K562 (cell line): ENCODE results near the gene MAST3.

Experiments used
- CHD4 ChIP-seq: fragments of 200-600 bp; sonication (generic); IDR thresholded peaks from 3 replicates; pipeline ENCODE4 v1.6.1; 2012; ENCODE audit warnings: low read depth, mild to moderate bottlenecking, mixed read lengths, low read length, inconsistent platforms; ENCODE audit not compliant: insufficient read depth, insufficient replicate concordance, poor library complexity, severe bottlenecking
- CTCF ChIP-seq, 3 experiments: IDR thresholded peaks in 2 of 3; conservative IDR thresholded peaks in 1 of 3; 2 replicates each; pipeline ENCODE4 v1.5.1; 2011 to 2012; ENCODE audit warnings: low read length in 3 of 3, mild to moderate bottlenecking in 3 of 3, control low read depth in 2 of 3, improper control_type of control experiment in 1 of 3, inconsistent platforms in 1 of 3, low read depth in 1 of 3, mixed read lengths in 1 of 3, moderate library complexity in 1 of 3; ENCODE audit not compliant: insufficient read depth in 2 of 3
- GATA2 ChIP-seq: sonication (generic); formaldehyde crosslinking; IDR thresholded peaks from 2 replicates; pipeline ENCODE4 v1.4.0; 2020; ENCODE audit warnings: mild to moderate bottlenecking, missing genetic modification reagents
- KLF16 ChIP-seq: IDR thresholded peaks from 2 replicates; pipeline ENCODE4 v1.6.1; 2016; ENCODE audit warnings: antibody characterized with exemption
- PHF8 ChIP-seq: fragments of 200-600 bp; sonication (generic); IDR thresholded peaks from 2 replicates; pipeline ENCODE4 v1.6.1; 2012; ENCODE audit warnings: mixed run types, mild to moderate bottlenecking, inconsistent platforms, low read length, moderate library complexity, borderline replicate concordance
- POLR2AphosphoS5 ChIP-seq: IDR thresholded peaks from 2 replicates; pipeline ENCODE4 v1.6.1; 2011; ENCODE audit warnings: mild to moderate bottlenecking, low read depth, low read length, moderate library complexity; ENCODE audit not compliant: control insufficient read depth, insufficient read depth
- ZNF445 ChIP-seq: fragments of 250-450 bp; sonication (Bioruptor Pico); IDR thresholded peaks from 2 replicates; pipeline ENCODE4 v1.4.0; 2020; ENCODE audit warnings: low read depth, mild to moderate bottlenecking, moderate library complexity
- ZNF507 ChIP-seq: conservative IDR thresholded peaks from 2 replicates; pipeline ENCODE4 v1.6.1; 2017; ENCODE audit warnings: missing genetic modification characterization, missing compliant biosample characterization
- TF ChIP-seq, protein P1 (sequence below), 2 experiments: IDR thresholded peaks; 2 replicates each; pipeline ENCODE4 v1.6.1; 2011; ENCODE audit warnings: borderline replicate concordance in 1 of 2, control low read depth in 1 of 2, low read depth in 1 of 2, low read length in 1 of 2, mild to moderate bottlenecking in 1 of 2, mixed read lengths in 1 of 2, moderate library complexity in 1 of 2; ENCODE audit not compliant: insufficient read depth in 1 of 2, insufficient read length in 1 of 2, poor library complexity in 1 of 2, severe bottlenecking in 1 of 2; ENCODE audit errors: extremely low read depth in 1 of 2

GRCh38 chr19:18196511-18196845 is 98.9 kb downstream of the MAST3 start:
- TF ChIP-seq KLF16 (no peak), ZNF445 (no peak), ZNF507 (tag) (no peak), GATA2 (CRISPR knock-in tag) (no peak), PHF8 (no peak), CHD4 (no peak), POLR2AphosphoS5 (no peak), CTCF (IDR thresholded peaks at IDR 0.05 in 2 of 3, conservative IDR thresholded peaks at IDR 0.05 in 1 of 3; ENCODE audit: insufficient read depth in 2 of 3, low read depth in 1 of 3, low read length in 3 of 3) (no peak)
- TF ChIP-seq, protein P1, sequence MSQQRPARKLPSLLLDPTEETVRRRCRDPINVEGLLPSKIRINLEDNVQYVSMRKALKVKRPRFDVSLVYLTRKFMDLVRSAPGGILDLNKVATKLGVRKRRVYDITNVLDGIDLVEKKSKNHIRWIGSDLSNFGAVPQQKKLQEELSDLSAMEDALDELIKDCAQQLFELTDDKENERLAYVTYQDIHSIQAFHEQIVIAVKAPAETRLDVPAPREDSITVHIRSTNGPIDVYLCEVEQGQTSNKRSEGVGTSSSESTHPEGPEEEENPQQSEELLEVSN (IDR thresholded peaks at IDR 0.05; ENCODE audit: borderline replicate concordance in 1 of 2, extremely low read depth in 1 of 2, insufficient read depth in 1 of 2, insufficient read length in 1 of 2, low read depth in 1 of 2, low read length in 1 of 2, poor library complexity in 1 of 2, severe bottlenecking in 1 of 2) = no peak
